HUES48 (cell line): ENCODE results near the gene SASH3.

Source experiments
- H3K27ac ChIP-seq: one replicate; pipeline ENCODE4 v1.7.0; 2013; ENCODE audit warnings: low read depth, low read length, inconsistent platforms
- H3K27me3 ChIP-seq: 2 replicates; pipeline ENCODE4 v1.6.1; 2013; ENCODE audit warnings: mild to moderate bottlenecking, low read length; ENCODE audit not compliant: control insufficient read depth, insufficient read depth
- H3K36me3 ChIP-seq: 2 replicates; pipeline ENCODE4 v1.6.1; 2013; ENCODE audit warnings: low read length; ENCODE audit not compliant: control insufficient read depth, insufficient read depth
- H3K4me1 ChIP-seq: 2 replicates; pipeline ENCODE4 v1.6.1; 2013; ENCODE audit warnings: mild to moderate bottlenecking, low read length; ENCODE audit not compliant: control insufficient read depth, insufficient read depth
- H3K4me3 ChIP-seq: 2 replicates; pipeline ENCODE4 v1.5.1; 2013; ENCODE audit warnings: mild to moderate bottlenecking, low read depth, low read length
- H3K9ac ChIP-seq: 2 replicates; pipeline ENCODE4 v1.6.1; 2013; ENCODE audit warnings: mild to moderate bottlenecking, low read depth, low read length, moderate library complexity
- H3K9me3 ChIP-seq: 2 replicates; pipeline ENCODE4 v1.6.1; 2013; ENCODE audit warnings: low read length; ENCODE audit not compliant: control insufficient read depth, insufficient read depth

The SASH3 gene

DNA sequence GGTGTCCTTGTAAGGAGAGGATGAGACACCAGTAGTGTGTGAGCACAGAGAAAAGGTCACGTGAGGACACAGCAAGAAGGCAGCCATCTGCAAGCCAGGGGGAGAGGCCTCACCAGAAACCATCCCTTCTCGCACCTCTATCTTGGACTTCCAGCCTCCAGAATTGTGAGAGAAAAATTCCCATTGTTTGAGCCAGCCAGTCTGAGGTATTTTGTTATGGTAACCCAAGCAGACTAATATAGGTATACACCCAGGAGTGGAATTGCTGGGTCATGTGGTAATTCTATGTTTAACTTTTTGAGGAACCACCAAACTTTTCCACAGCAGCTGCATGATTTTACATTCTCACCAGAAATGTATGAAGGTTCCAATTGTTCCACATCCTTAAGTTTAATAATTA is 38.4 kb downstream of the SASH3 start:
- Histone ChIP-seq H3K9ac (no peak overlapping the region), H3K36me3 (peaks cover 24% of the 10 kb centered on the region), H3K4me3 (no peak overlapping the region), H3K27ac (no peak overlapping the region), H3K9me3 (no peaks in the 10 kb centered on the region), H3K4me1 (no peaks in the 10 kb centered on the region), H3K27me3 (no peaks in the 10 kb centered on the region)

DNA sequence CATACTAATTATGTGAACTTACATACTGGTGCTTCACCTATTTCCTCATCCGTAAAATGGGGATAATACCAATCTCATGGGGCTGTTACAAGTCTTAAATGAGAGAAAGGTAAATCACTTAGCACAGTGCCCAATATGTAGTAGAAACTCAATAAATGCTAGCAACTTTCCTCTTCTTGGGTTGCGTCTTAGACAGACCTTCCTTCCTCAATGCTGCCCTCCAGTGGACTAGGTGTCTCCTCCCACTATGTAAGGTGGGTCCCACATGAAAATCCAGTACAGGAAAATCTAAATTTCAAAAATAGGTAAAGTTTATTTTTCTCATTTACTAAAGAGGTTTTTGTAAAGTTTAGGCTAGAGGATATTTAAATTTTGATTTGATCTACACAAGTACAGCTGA is 43.4 kb downstream of the SASH3 start:
- no peak overlapping the region for H3K27ac ChIP-seq
- no peak overlapping the region for H3K4me3 ChIP-seq
- no peaks in the 10 kb centered on the region for H3K27me3 ChIP-seq
- no peaks in the 10 kb centered on the region for H3K9me3 ChIP-seq
- H3K4me1 ChIP-seq: no peaks in the 10 kb centered on the region
- no peak overlapping the region for H3K9ac ChIP-seq
- H3K36me3 ChIP-seq: peaks cover 34% of the 10 kb centered on the region

- Histone ChIP-seq H3K27me3 (no peaks in the 10 kb centered on the region), H3K4me3 (no peak overlapping the region), H3K4me1 (no peaks in the 10 kb centered on the region), H3K27ac (no peak overlapping the region), H3K9ac (no peak overlapping the region), H3K9me3 (no peaks in the 10 kb centered on the region), H3K36me3 (peaks cover 37% of the 10 kb centered on the region)
These were observed 43.8 kb downstream of the SASH3 start for GRCh38 chrX:129823522-129823921.

DNA sequence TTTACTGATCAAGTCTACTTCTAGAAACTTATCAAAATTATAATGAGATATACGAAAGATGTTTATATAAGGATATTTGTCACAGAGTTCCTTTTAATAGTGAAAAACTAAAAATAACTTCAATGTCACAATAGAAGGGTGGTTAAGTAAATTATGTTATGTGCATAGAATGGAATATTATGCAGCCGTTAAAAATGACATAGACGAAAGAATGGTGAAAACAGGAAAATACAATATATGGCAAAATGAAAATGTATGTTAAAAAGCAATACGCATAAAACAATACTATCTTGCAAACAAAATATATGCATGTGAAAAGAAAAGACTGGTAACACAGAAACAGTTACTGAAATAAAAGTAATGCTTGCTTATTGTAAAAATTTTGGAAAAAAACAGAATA is 44.9 kb downstream of the SASH3 start:
- H3K27ac ChIP-seq: no peak overlapping the region

GRCh38 chrX:129825746-129826505 is 46.2 kb downstream of the SASH3 start:
- no peaks in the 10 kb centered on the region for H3K4me1 ChIP-seq
- no peak overlapping the region for H3K4me3 ChIP-seq
- H3K36me3 ChIP-seq: peaks cover 46% of the 10 kb centered on the region
- H3K27me3 ChIP-seq: no peaks in the 10 kb centered on the region
- H3K27ac ChIP-seq: no peak overlapping the region
- no peak overlapping the region for H3K9ac ChIP-seq
- no peaks in the 10 kb centered on the region for H3K9me3 ChIP-seq

More for the DNA sequence above, 44.9 kb downstream of the SASH3 start:
- Histone ChIP-seq H3K27me3 (no peaks in the 10 kb centered on the region), H3K9me3 (no peaks in the 10 kb centered on the region), H3K9ac (no peak overlapping the region), H3K4me3 (no peak overlapping the region), H3K36me3 (peaks cover 46% of the 10 kb centered on the region), H3K4me1 (no peaks in the 10 kb centered on the region)

- no peak overlapping the region for H3K9ac ChIP-seq
- H3K4me1 ChIP-seq: no peaks in the 10 kb centered on the region
- H3K27ac ChIP-seq: no peak overlapping the region
- H3K27me3 ChIP-seq: no peaks in the 10 kb centered on the region
- no peaks in the 10 kb centered on the region for H3K9me3 ChIP-seq
- H3K36me3 ChIP-seq: peaks cover 32% of the 10 kb centered on the region
- no peak overlapping the region for H3K4me3 ChIP-seq
These were observed 50.7 kb downstream of the SASH3 start for GRCh38 chrX:129830494-129830893.

GRCh38 chrX:129831091-129831885 is 51.5 kb downstream of the SASH3 start:
- Histone ChIP-seq H3K9me3 (no peaks in the 10 kb centered on the region), H3K27ac (no peak overlapping the region), H3K4me3 (no peak overlapping the region), H3K9ac (no peak overlapping the region), H3K27me3 (no peaks in the 10 kb centered on the region), H3K36me3 (peaks cover 24% of the 10 kb centered on the region), H3K4me1 (no peaks in the 10 kb centered on the region)

GRCh38 chrX:129833153-129833990 is 53.6 kb downstream of the SASH3 start:
- Histone ChIP-seq H3K27ac (no peak overlapping the region), H3K9ac (no peak overlapping the region), H3K9me3 (no peaks in the 10 kb centered on the region), H3K36me3 (peaks cover 23% of the 10 kb centered on the region), H3K4me1 (no peaks in the 10 kb centered on the region), H3K27me3 (no peaks in the 10 kb centered on the region), H3K4me3 (no peak overlapping the region)

- H3K36me3 ChIP-seq: peaks cover 33% of the 10 kb centered on the region
- no peaks in the 10 kb centered on the region for H3K27me3 ChIP-seq
- H3K4me1 ChIP-seq: 0 out of 2 replicates have a peak, but pooled peaks cover 3% of the 10 kb centered on the region
- no peak overlapping the region for H3K9ac ChIP-seq
- H3K27ac ChIP-seq: no peak overlapping the region
- H3K9me3 ChIP-seq: no peaks in the 10 kb centered on the region
- H3K4me3 ChIP-seq: no peak overlapping the region
These were observed 57.1 kb downstream of the SASH3 start for GRCh38 chrX:129836827-129837226.

DNA sequence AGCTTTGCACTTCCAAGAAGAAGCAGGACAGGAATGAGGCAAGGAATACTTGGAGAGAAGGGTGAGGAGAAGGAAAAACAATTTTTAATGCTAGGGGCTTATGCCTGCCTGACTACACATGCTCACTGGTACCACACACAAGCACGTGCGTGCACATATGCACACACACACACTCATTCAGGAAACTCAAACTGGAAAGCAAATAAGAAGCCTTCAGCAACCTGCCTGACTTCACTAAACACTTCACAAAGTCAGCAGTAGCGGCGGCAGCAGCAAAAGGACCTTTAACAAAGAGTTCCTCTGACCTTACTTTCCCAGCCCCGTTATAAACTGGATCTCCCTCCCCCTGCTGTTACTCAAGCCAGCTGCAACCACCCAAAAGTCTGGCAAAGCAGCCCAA is 60.6 kb downstream of the SASH3 start:
- H3K4me1 ChIP-seq: peaks cover 12% of the 10 kb centered on the region
- no peak overlapping the region for H3K9ac ChIP-seq
- H3K4me3 ChIP-seq: no peak overlapping the region
- H3K9me3 ChIP-seq: no peaks in the 10 kb centered on the region
- no peak overlapping the region for H3K27ac ChIP-seq
- peaks cover 31% of the 10 kb centered on the region for H3K36me3 ChIP-seq
- H3K27me3 ChIP-seq: no peaks in the 10 kb centered on the region
